HepG2 (cell line): Measurements from ENCODE around the gene CFAP119. TPM values are rescaled to one million over a fixed set of nuclear protein-coding genes. Genes with fewer than 3 reads are reported as not detected.

Source experiments
- BRCA1 ChIP-seq: sonication (generic); formaldehyde crosslinking; IDR thresholded peaks from 2 replicates; pipeline ENCODE4 v1.4.0; 2020; ENCODE audit warnings: missing genetic modification reagents
- DMAP1 ChIP-seq: IDR thresholded peaks from 2 replicates; pipeline ENCODE4 v1.6.1; 2016
- FOXA3 ChIP-seq: IDR thresholded peaks from 2 replicates; pipeline ENCODE4 v1.6.1; 2016; ENCODE audit warnings: missing genetic modification reagents, missing compliant biosample characterization
- IKZF5 ChIP-seq: IDR thresholded peaks from 2 replicates; pipeline ENCODE4 v1.6.1; 2018; ENCODE audit warnings: missing genetic modification reagents, mild to moderate bottlenecking, missing compliant biosample characterization
- ISL2 ChIP-seq: sonication (generic); formaldehyde crosslinking; IDR thresholded peaks from 2 replicates; pipeline ENCODE4 v1.5.0; 2020; ENCODE audit warnings: missing genetic modification reagents
- KDM6A ChIP-seq: IDR thresholded peaks from 2 replicates; pipeline ENCODE4 v1.6.1; 2016; ENCODE audit warnings: low read depth
- NFKBIZ ChIP-seq: IDR thresholded peaks from 2 replicates; pipeline ENCODE4 v1.6.1; 2018; ENCODE audit warnings: missing genetic modification reagents, missing compliant biosample characterization
- PHF20 ChIP-seq: sonication (generic); formaldehyde crosslinking; IDR thresholded peaks from 2 replicates; pipeline ENCODE4 v1.5.0; 2020; ENCODE audit warnings: mild to moderate bottlenecking, missing genetic modification reagents
- SALL1 ChIP-seq: sonication (generic); formaldehyde crosslinking; IDR thresholded peaks from 2 replicates; pipeline ENCODE4 v1.8.0; 2022; ENCODE audit warnings: mild to moderate bottlenecking, missing genetic modification reagents
- SMAD3 ChIP-seq: sonication (generic); formaldehyde crosslinking; IDR thresholded peaks from 2 replicates; pipeline ENCODE4 v1.4.0; 2020; ENCODE audit warnings: missing genetic modification reagents
- YEATS4 ChIP-seq: sonication (generic); formaldehyde crosslinking; IDR thresholded peaks from 2 replicates; pipeline ENCODE4 v1.4.0; 2020; ENCODE audit warnings: missing genetic modification reagents, borderline replicate concordance
- ZBTB42 ChIP-seq: sonication (generic); formaldehyde crosslinking; IDR thresholded peaks from 2 replicates; pipeline ENCODE4 v1.5.0; 2020; ENCODE audit warnings: mild to moderate bottlenecking, missing genetic modification reagents
- ZNF124 ChIP-seq: sonication (generic); formaldehyde crosslinking; IDR thresholded peaks from 2 replicates; pipeline ENCODE4 v1.4.0; 2020; ENCODE audit warnings: missing genetic modification reagents
- ZNF296 ChIP-seq: sonication (generic); formaldehyde crosslinking; conservative IDR thresholded peaks from 2 replicates; pipeline ENCODE4 v1.5.0; 2020; ENCODE audit warnings: mild to moderate bottlenecking, missing genetic modification reagents
- ZNF501 ChIP-seq: sonication (generic); formaldehyde crosslinking; IDR thresholded peaks from 2 replicates; pipeline ENCODE4 v1.5.1; 2020; ENCODE audit warnings: mild to moderate bottlenecking, moderate library complexity, missing genetic modification reagents
- ZNF576 ChIP-seq: sonication (generic); formaldehyde crosslinking; IDR thresholded peaks from 2 replicates; pipeline ENCODE4 v1.4.0; 2020; ENCODE audit warnings: mild to moderate bottlenecking, missing genetic modification reagents
- ZNF670 ChIP-seq: sonication (generic); formaldehyde crosslinking; IDR thresholded peaks from 2 replicates; pipeline ENCODE4 v1.8.0; 2022; ENCODE audit warnings: mild to moderate bottlenecking, missing genetic modification reagents, borderline replicate concordance
- ZNF737 ChIP-seq: sonication (generic); formaldehyde crosslinking; IDR thresholded peaks from 2 replicates; pipeline ENCODE4 v1.5.0; 2020; ENCODE audit warnings: missing genetic modification reagents, mild to moderate bottlenecking, borderline replicate concordance
- ZNF782 ChIP-seq: sonication (generic); formaldehyde crosslinking; IDR thresholded peaks from 2 replicates; pipeline ENCODE4 v1.4.0; 2020; ENCODE audit warnings: missing genetic modification reagents, mild to moderate bottlenecking, borderline replicate concordance
- polyA plus RNA-seq, 8 experiments: library from polyadenylated mRNA; depleted of rRNA in 3 of 8; stranded (reverse) in 7 of 8; unstranded in 1 of 8; fragments of >200 nt; fragmentation: Illumina TruSeq in 4 of 8; extraction: Trizol in 4 of 8; gene quantifications; 2 replicates each; pipeline versions ENCODE4 v1.2.1 to v1.2.3, GENCODE V29; 2011 to 2016; ENCODE audit warnings: low read depth in 4 of 8, missing spikeins in 1 of 8, mixed read lengths in 1 of 8; ENCODE audit not compliant: insufficient read depth in 1 of 8
- total RNA-seq, 5 experiments: library from RNA; depleted of rRNA; stranded (reverse); fragments of >200 nt; fragmentation: Illumina TruSeq; extraction: Trizol; gene quantifications; 2 replicates each; pipeline ENCODE4 v1.2.3, GENCODE V29; 2016; ENCODE audit warnings: low read depth in 1 of 5
- TF ChIP-seq, protein P1 (sequence below): sonication (generic); formaldehyde crosslinking; IDR thresholded peaks from 2 replicates; pipeline ENCODE4 v1.9.0; 2021; ENCODE audit warnings: mild to moderate bottlenecking, missing genetic modification reagents
- TF ChIP-seq, protein P2 (sequence below): sonication (generic); formaldehyde crosslinking; IDR thresholded peaks from 2 replicates; pipeline ENCODE4 v1.8.0; 2022; ENCODE audit warnings: mild to moderate bottlenecking, missing genetic modification reagents; ENCODE audit not compliant: insufficient replicate concordance

The CFAP119 gene
- total and polyA plus RNA-seq, 2 of the 13 experiments (the other 11 are each of a cell fraction or from before 2014, with no cell fraction given): 6.4 TPM

GRCh38 chr16:30775392-30776188 lies 13.7 kb upstream of the CFAP119 start (continued):
- TF ChIP-seq, protein P1, sequence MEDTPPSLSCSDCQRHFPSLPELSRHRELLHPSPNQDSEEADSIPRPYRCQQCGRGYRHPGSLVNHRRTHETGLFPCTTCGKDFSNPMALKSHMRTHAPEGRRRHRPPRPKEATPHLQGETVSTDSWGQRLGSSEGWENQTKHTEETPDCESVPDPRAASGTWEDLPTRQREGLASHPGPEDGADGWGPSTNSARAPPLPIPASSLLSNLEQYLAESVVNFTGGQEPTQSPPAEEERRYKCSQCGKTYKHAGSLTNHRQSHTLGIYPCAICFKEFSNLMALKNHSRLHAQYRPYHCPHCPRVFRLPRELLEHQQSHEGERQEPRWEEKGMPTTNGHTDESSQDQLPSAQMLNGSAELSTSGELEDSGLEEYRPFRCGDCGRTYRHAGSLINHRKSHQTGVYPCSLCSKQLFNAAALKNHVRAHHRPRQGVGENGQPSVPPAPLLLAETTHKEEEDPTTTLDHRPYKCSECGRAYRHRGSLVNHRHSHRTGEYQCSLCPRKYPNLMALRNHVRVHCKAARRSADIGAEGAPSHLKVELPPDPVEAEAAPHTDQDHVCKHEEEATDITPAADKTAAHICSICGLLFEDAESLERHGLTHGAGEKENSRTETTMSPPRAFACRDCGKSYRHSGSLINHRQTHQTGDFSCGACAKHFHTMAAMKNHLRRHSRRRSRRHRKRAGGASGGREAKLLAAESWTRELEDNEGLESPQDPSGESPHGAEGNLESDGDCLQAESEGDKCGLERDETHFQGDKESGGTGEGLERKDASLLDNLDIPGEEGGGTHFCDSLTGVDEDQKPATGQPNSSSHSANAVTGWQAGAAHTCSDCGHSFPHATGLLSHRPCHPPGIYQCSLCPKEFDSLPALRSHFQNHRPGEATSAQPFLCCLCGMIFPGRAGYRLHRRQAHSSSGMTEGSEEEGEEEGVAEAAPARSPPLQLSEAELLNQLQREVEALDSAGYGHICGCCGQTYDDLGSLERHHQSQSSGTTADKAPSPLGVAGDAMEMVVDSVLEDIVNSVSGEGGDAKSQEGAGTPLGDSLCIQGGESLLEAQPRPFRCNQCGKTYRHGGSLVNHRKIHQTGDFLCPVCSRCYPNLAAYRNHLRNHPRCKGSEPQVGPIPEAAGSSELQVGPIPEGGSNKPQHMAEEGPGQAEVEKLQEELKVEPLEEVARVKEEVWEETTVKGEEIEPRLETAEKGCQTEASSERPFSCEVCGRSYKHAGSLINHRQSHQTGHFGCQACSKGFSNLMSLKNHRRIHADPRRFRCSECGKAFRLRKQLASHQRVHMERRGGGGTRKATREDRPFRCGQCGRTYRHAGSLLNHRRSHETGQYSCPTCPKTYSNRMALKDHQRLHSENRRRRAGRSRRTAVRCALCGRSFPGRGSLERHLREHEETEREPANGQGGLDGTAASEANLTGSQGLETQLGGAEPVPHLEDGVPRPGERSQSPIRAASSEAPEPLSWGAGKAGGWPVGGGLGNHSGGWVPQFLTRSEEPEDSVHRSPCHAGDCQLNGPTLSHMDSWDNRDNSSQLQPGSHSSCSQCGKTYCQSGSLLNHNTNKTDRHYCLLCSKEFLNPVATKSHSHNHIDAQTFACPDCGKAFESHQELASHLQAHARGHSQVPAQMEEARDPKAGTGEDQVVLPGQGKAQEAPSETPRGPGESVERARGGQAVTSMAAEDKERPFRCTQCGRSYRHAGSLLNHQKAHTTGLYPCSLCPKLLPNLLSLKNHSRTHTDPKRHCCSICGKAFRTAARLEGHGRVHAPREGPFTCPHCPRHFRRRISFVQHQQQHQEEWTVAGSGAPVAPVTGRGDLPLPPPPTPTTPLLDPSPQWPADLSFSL (CRISPR knock-in tag): no peak
- TF ChIP-seq YEATS4 (CRISPR knock-in tag) (peak; percentile 98), SALL1 (CRISPR knock-in tag) (peak; percentile 81), PHF20 (peak; percentile 72; the same call in 1 of the 2 replicates), SMAD3 (CRISPR knock-in tag) (peak; percentile 84), ZNF576 (CRISPR knock-in tag) (no peak), ZNF670 (CRISPR knock-in tag) (no peak), DMAP1 (CRISPR knock-in tag) (peak; percentile 93), ZNF124 (peak; percentile 87; the same call in 1 of the 2 replicates), FOXA3 (CRISPR knock-in tag) (peak; percentile 35), ZBTB42 (CRISPR knock-in tag) (peak; percentile 83; the same call in 1 of the 2 replicates), ISL2 (CRISPR knock-in tag) (no peak; the same call in 1 of the 2 replicates), NFKBIZ (CRISPR knock-in tag) (no peak), IKZF5 (CRISPR knock-in tag) (peak; percentile 94), BRCA1 (CRISPR knock-in tag) (peak; percentile 84; the same call in 1 of the 2 replicates), ZNF296 (peak; percentile 83; the same call in 1 of the 2 replicates), KDM6A (CRISPR knock-in tag) (no peak), ZNF737 (CRISPR knock-in tag) (no peak), ZNF782 (CRISPR knock-in tag) (peak; percentile 80; the same call in 1 of the 2 replicates), ZNF501 (CRISPR knock-in tag) (peak; percentile 99)
- TF ChIP-seq, protein P2, sequence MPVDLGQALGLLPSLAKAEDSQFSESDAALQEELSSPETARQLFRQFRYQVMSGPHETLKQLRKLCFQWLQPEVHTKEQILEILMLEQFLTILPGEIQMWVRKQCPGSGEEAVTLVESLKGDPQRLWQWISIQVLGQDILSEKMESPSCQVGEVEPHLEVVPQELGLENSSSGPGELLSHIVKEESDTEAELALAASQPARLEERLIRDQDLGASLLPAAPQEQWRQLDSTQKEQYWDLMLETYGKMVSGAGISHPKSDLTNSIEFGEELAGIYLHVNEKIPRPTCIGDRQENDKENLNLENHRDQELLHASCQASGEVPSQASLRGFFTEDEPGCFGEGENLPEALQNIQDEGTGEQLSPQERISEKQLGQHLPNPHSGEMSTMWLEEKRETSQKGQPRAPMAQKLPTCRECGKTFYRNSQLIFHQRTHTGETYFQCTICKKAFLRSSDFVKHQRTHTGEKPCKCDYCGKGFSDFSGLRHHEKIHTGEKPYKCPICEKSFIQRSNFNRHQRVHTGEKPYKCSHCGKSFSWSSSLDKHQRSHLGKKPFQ: peak; percentile 82
